ENCODE results near the gene JMJD4.

DNA sequence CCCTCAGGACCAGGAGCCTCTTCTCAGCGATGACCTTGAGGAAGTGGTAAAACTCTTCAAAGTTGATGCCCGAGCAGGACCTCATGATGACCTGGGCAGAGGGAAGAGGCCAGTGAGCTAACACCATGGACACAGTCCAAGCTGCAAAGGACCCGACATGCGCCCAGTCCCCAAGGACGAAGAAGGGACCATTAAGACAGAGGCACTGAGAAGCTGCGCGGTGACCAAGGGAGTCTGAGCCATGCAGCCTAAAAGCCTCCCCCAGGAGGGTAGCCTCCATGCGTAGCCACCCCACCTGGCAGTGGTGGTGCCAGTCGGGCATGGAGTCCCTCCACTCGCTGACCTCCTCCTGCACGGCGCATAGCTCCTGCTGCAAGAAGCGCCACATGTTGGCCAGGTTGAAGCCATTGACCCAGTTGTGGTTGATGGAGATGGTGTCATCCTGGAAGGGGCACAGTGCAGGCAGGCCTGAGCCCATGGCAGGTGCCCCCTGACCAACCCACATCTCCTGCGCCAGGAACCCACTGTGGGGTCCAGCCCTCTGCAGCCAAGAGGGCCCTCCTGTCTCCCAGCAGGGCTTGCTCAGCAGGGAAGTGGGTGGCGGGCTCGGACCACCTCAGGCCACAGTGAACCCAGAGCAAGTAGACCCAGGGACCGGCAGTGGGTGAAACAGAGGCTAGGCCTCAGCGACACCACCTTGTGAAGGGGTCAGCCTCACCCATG lies 2.4 kb downstream of the JMJD4 start:
- TF ChIP-seq, protein P1, sequence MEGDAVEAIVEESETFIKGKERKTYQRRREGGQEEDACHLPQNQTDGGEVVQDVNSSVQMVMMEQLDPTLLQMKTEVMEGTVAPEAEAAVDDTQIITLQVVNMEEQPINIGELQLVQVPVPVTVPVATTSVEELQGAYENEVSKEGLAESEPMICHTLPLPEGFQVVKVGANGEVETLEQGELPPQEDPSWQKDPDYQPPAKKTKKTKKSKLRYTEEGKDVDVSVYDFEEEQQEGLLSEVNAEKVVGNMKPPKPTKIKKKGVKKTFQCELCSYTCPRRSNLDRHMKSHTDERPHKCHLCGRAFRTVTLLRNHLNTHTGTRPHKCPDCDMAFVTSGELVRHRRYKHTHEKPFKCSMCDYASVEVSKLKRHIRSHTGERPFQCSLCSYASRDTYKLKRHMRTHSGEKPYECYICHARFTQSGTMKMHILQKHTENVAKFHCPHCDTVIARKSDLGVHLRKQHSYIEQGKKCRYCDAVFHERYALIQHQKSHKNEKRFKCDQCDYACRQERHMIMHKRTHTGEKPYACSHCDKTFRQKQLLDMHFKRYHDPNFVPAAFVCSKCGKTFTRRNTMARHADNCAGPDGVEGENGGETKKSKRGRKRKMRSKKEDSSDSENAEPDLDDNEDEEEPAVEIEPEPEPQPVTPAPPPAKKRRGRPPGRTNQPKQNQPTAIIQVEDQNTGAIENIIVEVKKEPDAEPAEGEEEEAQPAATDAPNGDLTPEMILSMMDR (IDR thresholded peaks at IDR 0.05): no peak
- no peak for TF ChIP-seq POLR2A (IDR thresholded peaks at IDR 0.05)

All from heart left ventricle (tissue), 13 donors.